ENCODE data around the gene MPDZ.

The MPDZ gene

GRCh38 chr9:13070612-13071595, 208.6 kb downstream of the MPDZ start:
- no peak for DNase-seq

DNA sequence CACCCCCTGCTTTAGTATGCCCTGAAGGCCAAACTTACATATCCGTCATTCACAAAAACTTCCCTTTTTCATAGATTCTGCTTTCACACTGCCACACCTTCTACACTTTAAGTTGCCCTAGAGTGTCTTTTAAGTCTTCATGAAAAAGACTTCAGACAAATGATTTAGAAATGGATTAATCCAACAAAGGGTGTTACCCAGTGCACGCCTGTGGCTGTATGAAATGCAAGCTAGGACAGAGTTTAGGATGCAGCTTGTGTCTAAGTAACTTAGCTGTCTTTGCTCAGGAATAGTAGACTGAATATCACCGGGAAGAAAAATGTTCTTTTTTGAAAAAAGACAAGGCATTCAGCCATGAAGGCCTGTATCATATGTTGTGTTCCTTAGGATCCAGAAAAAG, 210.0 kb downstream of the MPDZ start:
- DNase-seq = no peak

DNA sequence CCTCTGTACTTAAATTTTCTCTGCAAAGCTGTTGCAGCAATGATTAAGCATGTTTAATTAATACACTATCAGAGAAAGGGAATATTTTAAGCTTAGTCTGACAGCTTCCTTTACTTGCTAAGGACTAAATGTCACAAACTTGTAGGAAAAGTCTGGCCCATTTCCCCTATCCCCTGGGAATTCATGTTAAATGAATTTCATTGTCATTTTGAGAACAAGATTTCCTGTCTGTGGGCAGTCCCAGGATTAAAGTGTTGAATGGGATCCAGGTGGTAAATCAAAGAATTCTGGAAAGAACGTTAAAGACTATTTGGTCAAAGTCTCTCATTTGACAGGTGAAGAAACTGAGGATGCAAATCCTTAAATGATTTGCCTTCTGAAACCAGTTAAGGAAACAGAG, 214.8 kb downstream of the MPDZ start:
- DNase-seq = no peak

GRCh38 chr9:13063880-13064459, 215.5 kb downstream of the MPDZ start:
- no peak for DNase-seq

GRCh38 chr9:13061390-13061789, 218.1 kb downstream of the MPDZ start:
- no peak for DNase-seq
